Dermis microvascular lymphatic vessel endothelial cell (primary cell): ENCODE data around the gene GCAT. TPM values are rescaled to one million over a fixed set of nuclear protein-coding genes. Genes with fewer than 3 reads are reported as not detected.

Experiments used
- DNase-seq, 2 donors: peaks; one replicate each; pipeline versions ENCODE4 v3.0.0 to v3.0.0-alpha.2; 2010; ENCODE audit warnings: low read depth in 2 of 2
- total RNA-seq: library from RNA; depleted of rRNA; stranded (reverse); fragments of >200 nt; gene quantifications from 2 replicates; pipeline ENCODE4 v1.2.1, GENCODE V29; 2014

Gene GCAT
- total RNA-seq, 1 donor from 2014 or later: 24.6 TPM

DNA sequence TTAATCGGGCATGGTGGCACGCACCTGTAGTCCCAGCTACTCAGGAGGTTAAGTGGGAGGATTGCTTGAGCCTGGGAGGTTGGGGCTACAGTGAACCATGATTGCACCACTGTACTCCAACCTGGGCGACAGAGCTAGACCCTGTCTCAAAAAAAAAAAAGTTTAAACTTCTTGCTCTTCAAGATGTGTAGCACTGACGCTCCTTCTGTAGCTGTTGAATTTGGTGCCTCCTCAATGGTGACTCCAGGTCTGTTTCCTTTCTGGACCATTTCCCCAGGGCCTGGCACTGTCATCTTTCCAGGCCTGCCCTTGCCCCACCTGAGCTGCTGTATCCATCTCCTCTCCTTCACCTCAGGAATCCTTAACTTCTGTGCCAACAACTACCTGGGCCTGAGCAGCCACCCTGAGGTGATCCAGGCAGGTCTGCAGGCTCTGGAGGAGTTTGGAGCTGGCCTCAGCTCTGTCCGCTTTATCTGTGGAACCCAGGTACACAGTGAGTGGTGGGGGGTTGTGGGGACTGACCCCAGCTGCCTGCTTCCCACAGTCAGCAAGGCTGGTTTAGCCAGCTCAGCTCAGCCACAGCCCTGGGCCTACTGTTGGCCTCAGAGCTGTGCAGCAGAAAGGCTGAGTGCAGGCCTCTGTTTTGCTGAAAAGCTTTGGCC lies 2.1 kb downstream of the GCAT start:
- DNase-seq: no peak

DNA sequence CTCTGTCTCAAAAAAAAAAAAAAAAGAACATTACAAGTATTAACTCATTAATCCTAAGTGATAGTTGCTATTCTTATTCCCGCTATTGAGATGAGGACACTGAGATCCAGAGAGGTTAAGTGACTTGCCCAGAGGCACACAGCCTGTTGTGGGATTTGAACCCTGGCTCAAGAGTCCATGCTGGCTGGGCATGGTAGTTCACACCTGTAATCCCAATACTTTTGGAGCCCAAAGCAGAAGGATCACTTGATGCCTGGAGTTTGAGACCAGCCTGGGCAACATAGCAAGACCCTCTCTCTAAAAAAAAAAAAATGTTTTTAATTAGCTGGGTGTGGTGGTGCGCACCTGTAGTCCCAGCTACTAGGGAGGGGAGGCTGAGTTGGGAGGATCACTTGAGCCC lies 4.1 kb downstream of the GCAT start:
- DNase-seq: no peak

DNA sequence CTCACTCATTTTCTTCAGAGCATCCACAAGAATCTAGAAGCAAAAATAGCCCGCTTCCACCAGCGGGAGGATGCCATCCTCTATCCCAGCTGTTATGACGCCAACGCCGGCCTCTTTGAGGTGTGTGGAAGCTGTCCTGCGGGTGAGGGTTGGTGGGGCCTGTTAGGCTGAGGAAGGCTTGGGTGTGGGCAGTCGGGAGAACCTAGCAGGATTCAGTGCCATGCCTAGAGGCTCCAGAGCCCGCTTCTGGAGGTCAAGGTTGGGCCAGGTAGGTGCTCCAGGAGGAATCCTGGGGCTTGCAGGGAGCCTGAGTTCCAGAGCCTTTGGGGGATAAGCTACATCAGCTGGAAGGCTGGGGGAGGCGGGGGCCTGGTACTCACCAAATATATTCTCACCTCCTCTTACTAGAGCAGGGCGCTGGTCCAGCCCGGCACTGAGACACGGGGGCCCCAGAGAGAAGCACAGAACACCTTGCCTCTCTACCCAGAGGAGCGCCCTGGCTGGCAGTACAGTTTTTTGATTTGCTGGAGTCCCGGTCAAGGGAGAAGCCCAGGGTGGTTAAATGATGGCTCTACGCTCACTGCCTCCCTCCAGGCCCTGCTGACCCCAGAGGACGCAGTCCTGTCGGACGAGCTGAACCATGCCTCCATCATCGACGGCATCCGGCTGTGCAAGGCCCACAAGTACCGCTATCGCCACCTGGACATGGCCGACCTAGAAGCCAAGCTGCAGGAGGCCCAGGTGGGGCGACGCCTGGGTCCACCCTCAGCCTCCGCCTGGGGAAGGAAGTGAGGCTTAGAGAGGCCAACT lies 5.3 kb downstream of the GCAT start:
- no peak for DNase-seq

- DNase-seq: no peak
These were observed 7.9 kb downstream of the GCAT start for GRCh38 chr22:37815593-37815992.

GRCh38 chr22:37816543-37817180 lies 8.9 kb downstream of the GCAT start:
- DNase-seq: no peak

DNA sequence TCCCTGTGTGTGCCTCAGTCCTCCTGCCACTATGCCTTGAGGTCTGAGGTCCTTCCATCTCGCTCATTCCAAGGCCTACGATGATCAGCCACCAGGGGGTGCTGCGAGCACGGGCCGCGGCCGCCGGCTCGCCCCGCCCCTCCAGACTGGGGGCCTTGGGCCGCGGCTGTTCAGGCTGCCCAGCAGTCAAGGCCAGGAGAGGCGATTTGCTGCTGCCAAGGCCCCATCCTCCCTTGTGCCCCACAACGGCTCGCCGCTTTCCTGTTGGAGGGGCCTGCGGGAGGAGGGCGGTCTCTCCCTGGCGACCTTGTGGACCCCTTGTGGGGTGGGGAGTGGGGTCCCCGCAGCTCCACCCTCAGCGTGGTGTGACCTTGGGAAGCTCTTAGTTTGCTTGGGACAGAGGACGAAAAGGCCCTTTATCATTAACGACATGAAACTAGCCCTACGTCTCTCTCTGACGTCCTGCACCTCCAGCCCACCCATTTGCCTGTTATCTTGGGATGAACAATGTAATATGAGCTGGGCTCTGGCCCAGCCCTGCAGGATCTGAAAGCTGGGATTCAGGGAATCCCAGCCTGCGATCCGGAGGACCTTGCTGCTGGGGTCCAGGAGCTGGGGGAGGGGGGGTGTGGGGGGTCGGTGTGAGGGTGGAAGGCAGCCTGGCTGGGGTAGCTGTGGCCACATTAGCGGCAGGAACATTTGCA lies 10.1 kb downstream of the GCAT start:
- peak in 1 of 2 donors; percentile 81 for DNase-seq

DNA sequence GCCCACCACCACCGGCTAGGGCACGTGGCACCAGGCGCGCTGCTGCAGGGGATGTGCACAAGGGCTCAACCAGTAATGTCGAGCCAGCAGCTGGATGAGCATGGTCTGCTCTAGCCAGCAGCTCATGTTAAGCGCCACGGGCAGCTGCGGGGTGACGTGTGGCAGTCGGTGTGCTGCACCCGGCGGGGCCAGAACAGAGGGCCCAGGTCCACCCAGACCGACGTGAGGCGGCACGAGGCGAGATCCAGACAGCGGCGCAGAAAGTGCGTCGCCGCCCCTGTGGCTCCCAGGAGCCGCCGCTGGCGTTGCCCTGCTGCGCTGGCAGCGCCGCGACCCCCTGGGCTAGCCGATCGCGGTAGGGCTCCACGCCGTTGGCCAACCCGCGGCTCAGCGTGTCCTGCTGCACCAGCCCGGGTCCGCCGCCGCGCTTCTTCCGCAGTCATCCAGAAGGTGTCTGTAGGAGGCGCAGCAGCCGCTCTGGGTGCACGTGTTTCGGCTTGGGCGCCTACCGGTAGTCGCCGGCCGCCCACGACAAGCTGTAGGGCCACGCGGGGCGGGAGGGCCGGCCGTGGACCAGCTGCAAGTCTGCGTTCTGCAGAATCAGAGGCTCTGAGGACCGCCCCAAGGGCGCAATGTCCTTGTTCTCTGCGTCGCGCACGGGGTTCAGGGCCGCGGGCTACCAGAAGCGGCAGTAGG lies 10.8 kb downstream of the GCAT start:
- DNase-seq: peak in 1 of 2 donors; percentile 75

DNA sequence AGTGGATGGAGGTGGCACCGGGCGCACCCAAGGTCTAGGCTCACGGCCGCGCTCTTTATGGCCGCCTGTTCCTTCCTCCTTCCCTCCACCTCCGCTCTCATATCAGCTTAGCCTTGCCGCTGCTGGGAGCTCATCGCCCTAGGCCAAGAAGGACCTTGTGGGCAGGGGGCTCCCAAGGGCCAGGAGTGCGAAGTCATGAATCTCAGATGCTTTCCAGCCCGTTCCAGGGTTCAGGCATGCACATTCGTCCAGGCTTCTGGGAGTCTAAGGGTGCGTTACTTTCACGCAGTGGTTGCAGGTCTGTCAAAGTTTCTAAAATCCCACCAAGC lies 11.3 kb downstream of the GCAT start:
- no peak for DNase-seq

GRCh38 chr22:37820350-37820749 lies 12.6 kb downstream of the GCAT start:
- no peak for DNase-seq

DNA sequence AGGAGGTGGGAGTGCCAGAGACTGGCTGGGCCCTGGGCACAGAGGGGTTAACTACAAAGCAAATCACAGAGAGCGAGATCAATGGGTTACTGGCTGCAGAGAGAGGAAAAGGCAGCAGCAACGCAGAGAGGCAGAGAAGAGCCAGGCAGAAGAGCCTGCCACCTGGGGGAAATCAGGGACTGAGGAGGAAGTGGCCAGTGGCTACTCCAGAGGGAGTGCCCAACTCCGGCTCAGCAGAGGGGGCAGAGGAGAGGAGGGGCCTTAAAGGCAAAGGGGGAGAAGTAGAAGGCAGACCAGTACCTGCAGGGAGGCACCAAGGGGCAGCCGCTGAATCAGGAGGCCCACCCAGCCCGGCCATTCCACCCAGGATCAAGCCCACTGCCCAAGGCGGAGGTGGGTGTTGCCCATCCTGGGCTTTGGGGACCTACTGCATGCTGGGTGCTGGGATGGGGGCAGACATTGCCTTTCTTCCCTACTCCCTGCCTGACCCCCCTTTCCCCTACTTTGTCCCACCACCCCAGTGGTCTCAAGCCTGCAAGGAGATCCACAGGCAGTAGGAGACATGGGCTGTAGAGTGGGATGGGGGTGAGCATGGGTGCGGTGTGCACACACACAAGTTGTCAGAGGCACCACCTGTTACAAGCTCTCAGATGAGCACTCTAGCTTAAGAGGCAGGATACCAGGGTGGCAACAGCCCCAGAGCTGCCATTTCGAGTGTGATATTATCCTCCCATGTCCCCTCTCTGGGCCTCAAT lies 14.5 kb downstream of the GCAT start:
- no peak for DNase-seq

DNA sequence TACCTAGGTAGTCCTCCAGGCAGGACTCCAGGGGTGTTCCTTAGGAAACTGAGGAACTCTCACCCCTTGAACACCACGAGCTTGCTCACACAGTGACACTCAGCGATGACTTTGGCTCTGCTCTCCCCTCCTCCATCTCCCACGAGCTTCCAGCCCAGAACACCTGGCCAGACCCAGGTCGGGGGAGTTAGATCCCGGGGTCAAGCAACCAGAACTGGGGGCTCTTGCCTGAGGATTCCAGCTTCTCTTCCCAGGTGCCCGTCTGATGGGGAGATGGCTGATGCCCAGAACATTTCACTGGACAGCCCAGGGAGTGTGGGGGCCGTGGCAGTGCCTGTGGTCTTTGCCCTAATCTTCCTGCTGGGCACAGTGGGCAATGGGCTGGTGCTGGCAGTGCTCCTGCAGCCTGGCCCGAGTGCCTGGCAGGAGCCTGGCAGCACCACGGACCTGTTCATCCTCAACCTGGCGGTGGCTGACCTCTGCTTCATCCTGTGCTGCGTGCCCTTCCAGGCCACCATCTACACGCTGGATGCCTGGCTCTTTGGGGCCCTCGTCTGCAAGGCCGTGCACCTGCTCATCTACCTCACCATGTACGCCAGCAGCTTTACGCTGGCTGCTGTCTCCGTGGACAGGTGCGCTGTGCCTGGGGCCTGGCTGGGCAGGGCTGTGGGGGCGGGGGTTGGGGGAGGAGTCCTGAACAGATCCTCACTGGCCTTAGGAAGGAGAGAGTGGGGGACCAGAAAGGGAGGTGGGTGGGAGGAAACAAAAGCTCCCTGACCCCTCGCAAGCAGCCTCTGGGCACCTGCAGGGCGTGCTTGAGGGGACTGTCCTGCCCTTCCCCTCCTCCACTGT lies 15.6 kb downstream of the GCAT start, which contains the start of gene GALR3:
Gene GALR3 (plus strand): TSS at position 249 of the 852 bp plus-strand sequence. CDS start 25 bp downstream, at position 274.
- no peak for DNase-seq

- DNase-seq: peak in 1 of 2 donors; percentile 76
These were observed 17.2 kb downstream of the GCAT start for GRCh38 chr22:37824674-37825641.

GRCh38 chr22:37827056-37827455 lies 19.3 kb downstream of the GCAT start:
- DNase-seq: no peak

GRCh38 chr22:37830093-37830842 lies 22.5 kb downstream of the GCAT start:
- no peak for DNase-seq

- DNase-seq: no peak
These were observed 23.7 kb downstream of the GCAT start for GRCh38 chr22:37831472-37831871.

DNA sequence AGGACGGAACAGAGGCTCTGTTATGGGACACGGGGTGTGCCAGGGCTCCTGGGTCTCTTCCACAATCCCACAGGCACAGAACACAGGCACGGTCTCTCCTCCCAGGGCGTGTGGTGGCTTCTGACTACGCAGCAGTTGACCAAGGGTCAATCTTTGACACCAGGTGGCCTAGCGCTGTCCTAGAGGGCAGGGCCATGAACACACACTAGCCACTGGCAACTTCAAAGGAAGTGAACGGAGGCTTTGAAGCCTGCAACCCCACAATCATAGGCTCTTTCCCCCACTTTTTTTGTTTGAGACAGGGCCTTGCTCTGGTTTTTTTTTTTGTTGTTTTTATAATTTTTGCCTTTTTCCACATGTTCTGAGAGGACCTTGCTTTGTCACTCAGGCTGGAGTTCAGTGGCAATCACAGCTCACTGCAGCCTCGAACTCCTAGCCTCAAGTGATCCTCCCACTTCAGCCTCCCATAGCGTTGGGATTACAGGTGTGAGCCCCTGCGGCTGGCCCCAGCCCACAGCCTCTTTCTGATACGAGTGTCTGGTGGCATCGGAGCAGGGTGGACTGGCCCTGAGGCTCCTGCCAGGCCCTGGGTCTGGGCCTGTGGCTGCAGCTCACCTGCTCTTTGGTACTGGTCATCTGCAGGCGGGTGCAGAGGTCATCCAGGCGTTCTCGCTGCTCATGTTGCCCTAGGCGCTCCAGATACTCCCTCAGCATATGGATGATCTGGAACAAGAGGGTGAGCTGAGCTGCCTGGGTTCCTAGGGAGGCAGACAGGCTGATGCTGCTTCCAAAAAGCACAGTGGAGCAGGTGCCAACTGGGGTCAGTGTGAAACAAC lies 24.5 kb downstream of the GCAT start:
- DNase-seq: no peak
